ENCODE measurements around the gene HSD17B12.
"Not testable (repeated sequence)": the region's sequence is repeated elsewhere in the genome, so short reads cannot be mapped to it uniquely, and the experiment has no call there.

Gene HSD17B12

DNA sequence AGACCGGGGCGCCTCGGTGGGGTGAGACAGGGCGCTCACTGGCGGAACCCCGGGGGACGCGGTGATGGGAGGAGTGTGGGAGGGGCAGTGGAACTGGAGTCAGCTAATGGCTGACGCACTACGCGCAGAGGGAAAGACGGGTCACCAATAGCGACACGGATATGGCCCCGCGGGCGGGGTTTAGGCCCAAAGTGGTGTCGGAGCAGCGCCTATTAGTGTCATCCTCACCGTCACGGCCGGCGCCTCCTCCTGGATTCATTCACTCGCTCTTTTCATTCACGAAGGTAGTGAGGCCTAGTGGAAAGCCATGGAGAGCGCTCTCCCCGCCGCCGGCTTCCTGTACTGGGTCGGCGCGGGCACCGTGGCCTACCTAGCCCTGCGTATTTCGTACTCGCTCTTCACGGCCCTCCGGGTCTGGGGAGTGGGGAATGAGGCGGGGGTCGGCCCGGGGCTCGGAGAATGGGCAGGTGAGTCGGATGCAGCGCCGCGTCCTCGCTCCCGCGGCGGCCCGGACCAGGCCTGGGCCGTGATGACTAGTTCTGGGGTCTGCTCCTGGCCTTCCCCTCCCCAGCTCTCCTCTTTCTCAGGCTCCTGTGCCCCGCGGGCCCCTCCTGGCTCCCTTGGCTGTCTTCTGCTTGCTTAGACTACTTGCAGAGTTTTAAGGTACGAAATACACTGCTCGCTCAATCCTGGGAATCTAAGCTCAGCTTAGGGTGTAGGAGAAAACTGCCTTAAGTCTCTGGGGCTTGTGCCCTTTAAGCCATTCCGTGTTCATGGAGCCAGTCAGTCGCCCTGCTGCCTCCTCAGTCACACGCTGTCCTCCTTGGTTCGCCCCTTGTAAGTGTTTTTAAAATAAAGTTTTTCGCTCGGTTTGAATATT, at the start of gene HSD17B12:
Gene HSD17B12 (plus strand): TSS at position 218 of the 880 bp plus-strand sequence. CDS start 90 bp downstream, at position 308.
- peak; percentile 99 for DNase-seq

DNA sequence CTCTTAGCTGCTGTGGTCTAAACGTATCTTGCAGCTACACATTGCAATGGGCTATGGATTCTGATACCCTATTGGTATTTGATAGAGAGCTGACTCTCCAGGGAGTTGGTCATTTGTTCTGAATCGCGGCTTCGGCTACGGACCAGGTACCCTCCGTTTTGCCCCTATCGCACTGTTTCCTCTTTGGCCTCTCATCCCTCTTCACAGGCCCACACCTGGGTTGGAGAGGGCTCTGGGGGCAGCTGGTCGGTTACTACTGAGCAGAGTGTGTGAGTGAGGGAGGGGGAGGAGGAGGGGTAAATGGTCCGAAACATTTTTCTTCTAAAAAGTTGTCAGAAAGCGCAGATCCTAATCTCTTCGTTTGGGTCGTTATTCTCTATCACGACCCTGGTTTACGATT, 48.8 kb upstream of the HSD17B12 start:
- no peak for DNase-seq

DNA sequence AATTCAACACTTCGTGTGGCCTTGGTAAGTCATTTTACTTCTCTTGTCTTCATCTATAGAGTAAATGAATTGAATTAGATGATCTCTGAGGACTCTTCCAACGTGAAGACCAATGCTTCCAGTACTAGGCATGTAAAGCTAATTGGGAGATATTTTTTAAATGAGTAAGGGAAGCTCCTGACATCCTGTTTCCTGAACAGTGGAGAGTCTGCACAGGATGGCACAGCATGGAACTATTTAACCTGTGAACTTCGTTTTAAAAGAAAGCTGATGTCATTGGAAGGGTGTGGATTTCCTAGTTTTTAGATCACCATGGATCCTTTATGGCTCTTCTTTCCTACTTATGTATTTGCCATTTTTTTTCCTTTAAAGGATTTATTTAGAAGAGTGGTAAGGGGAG, 48.4 kb upstream of the HSD17B12 start:
- no peak for DNase-seq

DNA sequence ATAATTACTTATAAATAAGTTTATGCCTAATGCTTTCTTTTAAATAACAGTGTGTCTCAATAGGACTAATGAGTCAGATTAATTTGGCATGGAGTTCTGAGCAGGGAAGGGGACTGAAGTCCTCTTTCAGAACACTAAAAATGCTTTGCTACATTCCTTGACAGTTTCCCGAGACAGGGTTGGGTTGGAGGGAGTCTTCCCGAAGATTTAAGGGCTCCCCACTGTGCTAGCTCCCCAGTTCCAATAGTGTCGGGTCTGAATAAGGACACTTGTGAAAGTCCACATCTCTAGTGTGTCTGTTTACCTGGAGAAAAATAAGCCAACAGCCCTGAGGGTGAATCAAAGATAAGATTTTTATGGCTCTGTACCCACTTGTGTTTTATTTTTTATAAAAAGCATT, 41.8 kb upstream of the HSD17B12 start:
- DNase-seq = no peak

DNA sequence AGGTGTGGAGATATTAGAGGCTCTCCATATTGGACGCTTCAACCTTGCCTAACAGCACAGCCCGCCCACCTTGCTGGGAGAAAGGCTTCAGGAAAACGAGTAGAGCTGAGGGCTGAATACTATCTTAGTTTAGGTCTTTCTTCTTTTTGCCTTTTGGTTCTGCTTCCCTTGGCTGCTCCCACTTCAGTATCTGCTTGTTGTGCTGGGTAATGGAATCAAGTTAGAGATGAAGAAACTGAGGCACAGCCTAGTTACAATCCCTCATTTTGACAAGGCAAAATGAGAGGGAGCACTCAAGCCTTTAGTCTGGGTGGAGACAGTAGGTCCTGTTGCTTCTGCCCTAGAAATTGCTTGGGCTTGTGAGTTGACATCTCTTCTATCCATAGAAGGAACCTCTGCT, 41.3 kb upstream of the HSD17B12 start:
- DNase-seq = no peak

DNA sequence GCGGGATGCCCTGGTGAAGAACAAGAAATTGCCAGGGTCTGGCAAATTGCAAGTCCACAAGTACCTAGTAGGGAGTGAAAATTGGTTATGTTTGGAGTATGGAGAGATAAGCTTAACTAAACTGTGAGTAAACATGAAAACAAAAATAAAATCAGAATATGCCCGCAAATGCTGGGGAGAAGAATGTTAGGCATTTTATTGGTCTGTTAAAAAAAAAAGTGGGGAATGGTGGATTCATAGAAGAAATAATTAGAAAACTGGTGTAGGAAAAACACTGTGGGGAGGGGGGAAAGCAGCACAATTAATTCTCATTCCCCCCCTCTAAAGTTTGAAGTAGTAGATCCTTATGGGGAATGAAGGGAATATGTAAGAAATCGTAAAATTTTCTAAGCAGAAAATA, 40.6 kb upstream of the HSD17B12 start:
- DNase-seq = no peak

DNA sequence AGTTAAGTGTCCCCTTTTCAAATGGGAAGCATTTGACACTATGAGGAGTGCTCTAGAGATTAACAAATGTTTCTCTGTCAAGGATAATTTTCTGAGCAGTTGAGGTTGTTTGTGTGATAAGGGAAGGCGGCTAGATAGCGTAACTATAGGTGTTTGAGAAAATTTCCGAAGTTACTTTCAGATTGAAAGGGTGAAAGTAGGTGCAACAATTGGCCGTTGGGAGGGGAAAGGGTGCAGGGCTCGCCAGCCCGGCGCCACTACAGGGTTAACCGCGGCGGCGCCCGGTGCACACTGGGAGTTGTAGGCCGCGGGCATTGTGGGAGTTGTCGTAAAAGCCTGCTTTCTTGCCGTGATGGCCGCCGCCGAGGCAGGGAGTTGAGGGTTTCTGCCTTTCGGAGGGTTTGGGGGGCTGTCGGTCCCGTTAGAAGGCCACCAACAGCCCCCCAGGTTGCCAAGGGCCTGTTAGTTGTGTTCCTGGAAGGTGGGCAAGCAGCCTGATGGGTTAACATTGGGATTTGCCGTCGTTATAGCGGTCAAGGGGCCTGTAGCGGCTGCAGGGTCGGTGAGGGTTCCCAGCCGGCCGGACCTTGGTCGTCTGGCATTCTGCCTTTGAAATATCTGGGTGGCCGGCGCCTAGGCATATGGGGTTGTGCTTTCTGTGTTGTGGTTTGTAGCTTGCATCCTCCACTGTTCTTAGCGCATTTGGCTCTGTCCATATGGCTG, 36.5 kb upstream of the HSD17B12 start:
- peak; percentile 87 for DNase-seq

DNA sequence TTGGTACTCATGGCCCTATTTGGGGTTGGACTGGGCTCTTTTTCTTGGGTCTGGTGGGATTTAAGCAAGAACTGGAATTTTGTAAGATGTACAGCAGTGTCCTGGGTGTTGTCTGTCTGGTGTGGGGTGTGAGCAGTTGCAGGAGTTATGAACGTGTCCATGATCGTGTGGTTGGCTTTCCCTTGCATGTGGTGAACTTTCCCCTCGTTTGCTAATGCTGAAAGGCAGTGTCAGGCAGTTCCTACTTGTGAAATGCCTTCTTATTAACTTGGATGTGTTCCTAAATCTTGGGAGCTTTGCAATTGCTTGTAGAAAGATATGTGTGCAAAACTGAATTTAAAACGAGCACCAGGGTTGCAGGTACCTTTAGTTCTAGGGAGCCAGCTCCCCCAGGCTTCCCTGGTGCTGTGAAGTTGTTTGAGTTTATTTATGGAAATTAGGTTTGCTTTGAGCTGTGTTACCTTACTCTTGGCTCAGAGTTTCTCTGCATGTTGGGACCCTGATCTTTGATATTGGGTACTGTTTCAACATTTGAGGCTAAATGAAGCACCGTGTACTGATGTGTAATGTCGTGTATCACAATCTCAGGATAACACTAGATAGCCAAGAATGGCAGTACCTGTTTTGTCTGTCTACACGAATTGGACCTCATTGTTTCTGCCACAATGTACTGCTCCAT, 35.8 kb upstream of the HSD17B12 start:
- DNase-seq = no peak

DNA sequence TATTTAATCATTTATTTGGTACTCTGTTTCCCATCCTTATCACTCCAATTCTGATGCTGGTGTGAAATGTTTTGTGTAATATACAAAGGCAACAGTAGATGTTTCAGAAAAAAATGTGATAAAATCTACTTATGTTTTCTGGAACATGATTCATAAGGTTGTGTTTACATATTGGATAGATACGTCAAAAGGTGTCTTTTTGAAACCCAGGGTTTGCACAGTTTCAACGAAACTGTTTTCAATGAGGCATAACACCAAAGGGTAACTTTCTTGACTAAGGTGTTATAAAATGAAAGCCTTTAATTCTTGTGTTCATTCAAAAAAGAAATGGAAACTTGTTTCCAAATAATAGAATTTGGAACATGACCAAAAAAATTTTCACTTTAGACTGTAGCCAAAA, 33.8 kb upstream of the HSD17B12 start:
- DNase-seq = no peak

DNA sequence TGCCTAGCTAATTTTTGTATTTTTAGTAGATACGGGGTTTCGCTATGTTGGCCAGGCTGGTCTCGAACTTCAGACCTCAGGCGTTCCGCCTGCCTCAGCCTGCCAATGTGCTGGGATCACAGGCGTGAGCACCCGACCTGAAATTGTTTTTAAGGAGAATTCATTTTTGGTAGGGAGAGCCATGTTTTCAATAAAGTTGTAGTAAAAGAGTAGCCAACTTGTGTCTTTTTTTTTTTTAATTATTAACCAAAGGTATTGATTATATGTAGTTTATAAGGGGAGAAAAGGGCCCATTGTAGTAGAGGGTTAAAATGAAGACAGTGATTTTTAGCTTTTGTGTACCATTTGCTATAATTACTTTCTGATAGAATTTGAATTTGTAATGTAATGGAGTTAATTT, 31.6 kb upstream of the HSD17B12 start:
- DNase-seq = no peak

DNA sequence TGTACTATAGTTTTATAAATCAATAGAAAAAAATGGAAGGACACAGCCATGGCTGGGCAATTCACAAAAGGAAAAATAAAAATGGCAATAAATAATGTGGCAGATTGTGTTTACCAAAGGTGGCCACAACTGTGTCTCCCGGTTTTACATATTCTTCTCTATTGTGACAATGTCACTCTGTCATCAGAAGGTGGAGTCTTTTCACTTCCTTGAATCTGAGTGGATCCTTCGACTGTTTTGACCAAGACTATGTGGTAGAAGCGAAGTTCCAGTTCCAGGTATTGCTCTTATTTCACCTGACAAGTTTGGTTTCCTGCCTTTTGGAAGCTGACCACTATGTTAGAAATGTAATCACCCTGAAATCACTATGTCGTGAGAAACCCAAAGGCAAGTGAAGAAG, 31.0 kb upstream of the HSD17B12 start:
- DNase-seq = no peak

DNA sequence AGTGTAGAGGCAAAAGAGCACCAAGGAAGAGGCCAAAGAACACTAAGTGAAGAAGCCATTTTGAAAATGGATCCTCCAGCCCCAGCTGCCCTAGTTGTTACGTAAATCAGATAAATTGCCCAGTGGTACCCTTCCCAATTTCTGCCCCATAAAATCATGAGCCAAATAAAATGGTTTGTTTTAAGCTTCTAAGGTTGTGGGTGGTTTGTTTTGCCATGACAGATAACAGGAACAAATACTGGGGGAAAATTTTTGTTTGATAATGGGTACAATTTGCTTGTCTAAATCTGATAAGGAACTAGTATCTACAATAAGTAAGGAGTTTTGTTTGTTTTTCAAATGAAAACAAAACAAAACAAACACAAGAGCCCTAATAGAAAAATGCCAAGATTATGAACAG, 30.6 kb upstream of the HSD17B12 start:
- no peak for DNase-seq

DNA sequence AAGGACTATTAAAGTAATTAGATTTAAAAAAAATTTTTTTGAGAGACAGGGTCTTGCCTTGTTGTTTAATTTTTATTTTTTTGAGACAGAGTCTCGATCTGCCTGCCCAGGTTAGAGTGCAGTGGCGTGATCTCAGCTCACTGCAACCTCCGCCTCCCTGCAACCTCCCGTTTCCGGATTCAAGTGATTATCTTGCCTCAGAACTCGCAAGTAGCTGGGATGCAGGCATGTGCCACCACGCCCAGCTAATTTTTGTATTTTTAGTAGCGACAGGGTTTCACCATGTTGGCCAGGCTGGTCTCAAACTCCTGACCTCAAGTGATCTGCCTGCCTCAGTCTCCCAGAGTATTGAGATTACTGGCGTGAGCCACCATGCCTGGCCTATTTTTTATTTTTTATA, 17.5 kb upstream of the HSD17B12 start:
- DNase-seq = not testable (repeated sequence)

DNA sequence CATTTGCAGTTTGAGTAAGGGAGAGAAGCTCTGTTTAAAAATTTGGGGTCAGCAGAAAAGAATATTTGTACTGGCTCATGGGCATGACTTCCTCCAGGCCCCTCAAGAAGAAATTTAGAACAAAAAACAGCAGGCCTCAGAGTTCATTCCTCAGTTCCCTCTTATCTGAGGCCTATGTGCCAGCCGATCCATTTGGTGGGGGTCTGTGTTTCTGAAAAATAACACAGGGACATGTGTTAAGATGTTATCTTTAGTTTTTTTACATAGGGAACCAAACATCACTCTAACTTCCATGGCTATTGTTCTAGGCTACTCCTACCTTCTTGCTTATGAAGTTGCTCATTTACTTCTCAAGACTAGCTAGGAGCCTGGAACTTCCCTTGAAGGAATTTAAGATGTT, 16.2 kb upstream of the HSD17B12 start:
- no peak for DNase-seq

DNA sequence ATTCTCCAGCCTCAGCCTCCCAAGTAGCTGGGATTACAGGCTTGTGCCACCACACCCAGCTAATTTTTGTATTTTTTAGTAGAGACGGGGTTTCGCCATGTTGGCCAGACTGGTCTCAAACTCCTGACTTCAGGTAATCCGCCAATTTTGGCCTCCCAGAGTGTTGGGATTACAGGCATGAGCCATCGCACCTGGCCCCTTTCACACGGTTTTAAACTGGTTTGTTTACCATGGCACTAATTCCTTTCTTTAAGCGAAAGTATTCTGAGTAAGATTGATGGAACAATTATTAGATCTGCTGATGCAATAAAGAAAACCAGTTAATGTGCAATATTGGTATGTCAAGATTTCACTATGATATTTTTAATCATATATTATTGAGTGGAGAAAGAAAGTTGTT, 9.3 kb upstream of the HSD17B12 start:
- not testable (repeated sequence) for DNase-seq

DNA sequence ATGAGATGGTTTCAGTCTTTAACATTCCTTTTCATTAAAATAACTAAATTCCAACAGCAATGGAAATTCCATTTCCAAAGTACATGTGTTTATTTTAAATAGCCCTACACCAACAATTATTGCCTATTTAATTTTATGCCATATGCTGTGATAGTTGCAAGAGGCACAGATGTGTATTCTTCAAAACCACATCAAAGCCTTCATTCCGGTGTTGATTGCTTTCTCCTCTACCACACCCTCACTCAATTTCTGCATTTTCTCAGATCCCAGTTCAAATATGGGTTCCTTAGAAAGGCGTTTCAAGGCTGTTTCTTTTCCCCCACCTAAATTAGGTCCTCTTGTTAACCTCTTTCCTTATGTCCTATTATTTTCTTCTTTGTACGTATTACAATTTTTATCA, 6.0 kb upstream of the HSD17B12 start:
- no peak for DNase-seq

DNA sequence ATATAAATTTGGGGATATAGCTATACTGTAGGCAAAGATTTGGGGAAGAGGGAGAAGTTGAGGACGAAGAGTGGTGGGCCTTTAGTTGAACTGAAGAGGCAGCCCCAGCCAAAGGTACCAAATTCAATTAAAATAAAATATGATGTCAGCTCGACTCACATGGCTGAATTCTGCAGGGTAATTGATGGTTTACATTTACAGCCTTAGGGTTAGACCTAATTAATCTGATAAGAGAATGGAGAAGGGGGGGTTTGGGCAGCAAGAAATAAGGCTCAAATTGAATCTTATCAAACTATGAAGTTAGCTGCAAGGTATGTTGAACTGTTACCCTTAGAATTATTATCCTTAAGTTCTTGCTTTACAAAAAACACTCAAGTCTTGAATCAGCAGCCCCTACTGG, 3.6 kb upstream of the HSD17B12 start:
- DNase-seq = no peak

DNA sequence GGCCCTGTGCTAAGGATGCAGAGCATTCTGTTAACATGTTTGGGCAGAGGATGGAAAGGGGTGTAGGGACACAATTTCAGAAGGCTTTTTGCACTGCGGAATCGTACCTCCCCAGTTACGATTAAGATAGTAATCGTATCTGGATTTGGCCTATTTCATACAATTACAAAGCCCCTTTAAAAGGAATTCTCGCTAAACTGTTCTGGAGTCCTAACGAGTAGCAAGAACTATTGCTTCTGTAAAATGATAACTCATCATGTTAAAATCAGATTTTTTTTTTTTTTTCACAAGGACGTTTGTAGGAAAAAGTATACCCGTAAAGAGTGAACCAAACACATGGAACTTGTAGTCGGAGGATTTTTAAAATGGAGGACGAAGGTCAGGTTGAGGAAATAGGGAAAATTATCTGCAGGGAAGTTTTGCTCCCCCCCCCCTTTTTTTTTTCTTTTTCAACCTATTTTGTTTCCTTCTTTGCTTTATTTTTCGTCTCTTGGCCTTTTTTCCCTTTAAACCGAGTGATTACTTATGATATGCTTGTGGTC, 934 bp downstream of the HSD17B12 start:
- no peak for DNase-seq

DNA sequence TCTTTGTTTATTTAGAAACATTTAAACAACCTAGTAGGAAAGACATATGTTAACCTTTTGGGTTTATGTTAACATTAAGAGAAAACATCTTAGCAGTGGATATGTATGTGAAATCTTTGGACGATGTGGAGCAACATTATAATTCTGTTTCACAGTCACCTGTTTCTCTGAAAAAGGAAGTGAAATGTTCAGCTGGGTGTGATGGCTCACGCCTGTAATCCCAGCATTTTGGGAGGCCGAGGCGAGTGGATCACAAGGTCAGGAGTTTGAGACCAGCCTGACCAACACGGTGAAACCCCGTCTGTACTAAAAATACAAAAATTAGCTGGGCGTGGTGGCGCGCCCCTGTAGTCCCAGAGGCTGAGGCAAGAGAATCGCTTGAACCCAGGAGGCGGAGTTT, 1.5 kb downstream of the HSD17B12 start:
- DNase-seq = not testable (repeated sequence)

DNA sequence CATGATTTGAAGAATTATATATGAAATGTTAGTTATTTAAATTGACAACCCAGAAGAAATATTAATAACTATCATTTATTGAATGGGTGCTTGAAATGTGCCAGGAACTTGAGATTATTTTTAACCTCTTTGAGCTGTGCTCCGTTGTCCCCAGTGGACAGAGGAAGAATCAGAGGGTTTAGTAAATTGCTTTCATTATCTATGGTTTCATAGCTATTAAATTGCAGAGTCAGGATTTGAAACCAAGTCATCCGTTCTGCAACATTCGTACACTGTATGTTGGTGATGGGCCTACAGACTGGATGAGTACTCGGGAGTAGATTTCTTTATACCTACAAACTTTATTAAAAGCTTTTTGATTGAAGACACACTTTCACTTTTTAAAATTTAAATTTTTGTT, 4.9 kb downstream of the HSD17B12 start:
- no peak for DNase-seq

DNA sequence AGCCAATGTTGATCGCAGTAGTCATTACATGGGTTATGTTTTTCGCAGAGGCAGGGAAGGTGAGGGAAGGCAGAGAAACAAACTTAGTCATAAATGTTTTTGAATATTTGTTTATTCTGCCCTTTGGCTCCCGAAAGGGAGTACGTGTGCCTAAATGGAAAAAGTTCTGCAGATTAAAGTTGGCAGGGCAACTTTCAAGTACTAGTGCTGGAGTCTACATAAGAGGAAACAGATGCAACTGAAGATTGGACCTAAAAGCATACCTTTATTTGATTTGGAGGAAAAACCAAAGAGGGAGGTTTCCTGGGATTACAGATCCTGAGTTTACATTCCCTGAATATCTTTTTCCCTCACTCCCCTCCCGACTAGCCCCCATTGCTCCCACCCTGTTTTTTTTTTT, 5.7 kb downstream of the HSD17B12 start:
- DNase-seq = no peak

DNA sequence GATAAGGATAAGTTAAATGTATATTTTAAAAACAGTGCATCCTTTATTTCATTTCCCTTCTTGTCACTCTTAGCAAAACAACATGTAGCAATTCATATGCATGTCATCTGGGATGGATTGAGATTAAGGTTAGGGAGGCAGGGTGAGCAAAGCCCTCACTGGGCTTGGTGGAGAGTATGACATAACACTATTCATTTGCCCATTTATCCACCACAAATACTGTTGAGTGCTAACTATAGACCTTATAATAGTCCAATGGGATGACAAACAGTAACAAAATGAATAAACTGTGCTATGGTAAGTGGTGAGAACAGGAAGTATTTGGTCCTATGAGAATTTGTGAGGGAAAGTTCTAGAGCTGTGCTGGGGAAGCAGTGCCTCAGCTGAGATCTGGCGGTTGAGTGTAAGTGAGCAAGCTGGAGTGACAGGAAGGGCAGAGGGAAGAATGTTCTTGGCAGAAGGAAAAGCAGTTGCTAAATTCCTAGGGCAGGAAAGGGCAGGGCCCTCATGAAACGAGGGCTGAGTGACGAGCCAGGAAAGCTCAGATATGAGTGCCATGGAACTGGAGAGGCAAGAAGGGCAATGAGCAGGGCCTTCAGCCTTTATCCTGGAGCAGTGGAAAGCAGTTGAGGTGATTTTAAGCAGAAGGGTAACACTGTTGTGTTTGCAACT, 6.7 kb downstream of the HSD17B12 start:
- DNase-seq = no peak

DNA sequence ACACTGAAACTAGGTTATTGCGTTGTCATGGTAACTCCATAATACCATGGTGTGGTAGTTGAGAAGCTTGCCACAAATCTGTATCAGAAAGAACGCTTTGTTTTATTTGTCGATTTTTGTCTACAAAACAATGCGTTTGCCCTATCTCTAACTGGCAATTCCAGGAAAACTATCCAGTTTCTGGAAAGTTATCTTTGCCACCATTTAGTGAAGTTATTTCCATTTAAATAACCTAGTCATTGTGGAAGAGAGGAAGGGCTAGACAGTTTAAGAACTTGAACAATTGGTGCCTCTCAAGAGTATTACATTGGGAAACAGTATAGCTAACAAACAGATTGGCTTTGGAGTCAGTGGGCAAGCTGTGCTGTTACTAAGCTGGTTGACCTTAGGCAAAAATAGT, 7.9 kb downstream of the HSD17B12 start:
- no peak for DNase-seq

All from activated naive CD4-positive, alpha-beta T cell treated with anti-CD3 and anti-CD28 coated beads, Interleukin-2, amount 50 U/mL, for 16 hours (primary cell).